Endothelial cell of umbilical vein (primary cell): Measurements from ENCODE around the gene ICAM3. TPM values are rescaled to one million over a fixed set of nuclear protein-coding genes. Genes with fewer than 3 reads are reported as not detected.

Experiments
- BruUV-seq: library from RNA; stranded (reverse); fragments of 400-500 nt; replicated peaks from 2 replicates; lab custom pipeline; 2021; lab: Mats Ljungman, UMichigan
- CTCF ChIA-PET: fragments of 300-600, 350-600 bp; sonication (Branson Sonifier 250); formaldehyde crosslinking; loops from one replicate; lab custom pipeline; 2021; ENCODE audit warnings: antibody characterized with exemption, inconsistent platforms; lab: Charles Lee
- POLR2A ChIA-PET: fragments of 300-600, 350-600 bp; sonication (Branson Sonifier 250); formaldehyde crosslinking; loops from one replicate; lab custom pipeline; 2021; ENCODE audit warnings: antibody characterized with exemption, inconsistent platforms; lab: Charles Lee
- DNase-seq: peaks from one replicate; pipeline ENCODE4 v3.0.0-alpha.2; 2011; ENCODE audit warnings: low read depth, low spot score
- FAIRE-seq: peaks from 2 replicates; lab custom pipeline; 2011; peaks lifted over from hg19 to GRCh38; lab: Jason Lieb, UNC
- H2AFZ ChIP-seq: 2 replicates; pipeline ENCODE4 v1.6.0; 2012; ENCODE audit warnings: low read depth, low read length, control low read depth, inconsistent platforms
- H3K27ac ChIP-seq: 2 replicates; pipeline ENCODE4 v1.5.1; 2011; ENCODE audit warnings: low read depth, mild to moderate bottlenecking, control low read depth, low read length, moderate library complexity; ENCODE audit not compliant: insufficient read depth
- H3K27me3 ChIP-seq, 2 experiments: 2 replicates each; pipeline versions ENCODE4 v1.6.0 to v1.6.1; 2011; ENCODE audit warnings: low read length in 2 of 2, mixed read lengths in 1 of 2; ENCODE audit not compliant: control insufficient read depth in 2 of 2, insufficient read depth in 2 of 2
- H3K36me3 ChIP-seq, 2 experiments: 2 replicates in 1 of 2; 3 replicates in 1 of 2; pipeline ENCODE4 v1.5.1; 2011; ENCODE audit warnings: low read length in 2 of 2, mild to moderate bottlenecking in 1 of 2, moderate library complexity in 1 of 2; ENCODE audit not compliant: control insufficient read depth in 2 of 2, insufficient read depth in 2 of 2; ENCODE audit errors: extremely low read depth in 1 of 2
- H3K4me1 ChIP-seq: 3 replicates; pipeline ENCODE4 v1.5.1; 2011; ENCODE audit warnings: mild to moderate bottlenecking, low read length; ENCODE audit not compliant: control insufficient read depth, insufficient read depth; ENCODE audit errors: extremely low read depth
- H3K4me2 ChIP-seq: 2 replicates; pipeline ENCODE4 v1.6.1; 2011; ENCODE audit warnings: low read length, control low read depth, mixed read lengths; ENCODE audit not compliant: insufficient read depth
- H3K4me3 ChIP-seq, 3 experiments: fragments of 200-600 bp in 1 of 3; sonication (generic), shearing (Covaris generic) in 1 of 3; replicated peaks in 1 of 3; 2 replicates each; pipeline ENCODE4 v1.5.1; 2011 to 2016; ENCODE audit warnings: control low read depth in 3 of 3, low read length in 3 of 3, mild to moderate bottlenecking in 2 of 3, inconsistent platforms in 1 of 3, low read depth in 1 of 3, moderate library complexity in 1 of 3; ENCODE audit not compliant: insufficient read depth in 1 of 3
- H3K79me2 ChIP-seq: 2 replicates; pipeline ENCODE4 v1.6.0; 2012; ENCODE audit warnings: low read length, inconsistent platforms; ENCODE audit not compliant: control insufficient read depth, insufficient read depth
- H3K9ac ChIP-seq: replicated peaks from 2 replicates; pipeline ENCODE3; 2011; ENCODE audit warnings: low read length, control low read depth; ENCODE audit not compliant: insufficient read depth; ENCODE audit errors: extremely low read depth
- H3K9me1 ChIP-seq: replicated peaks from 3 replicates; pipeline ENCODE4 v1.6.0; 2011; ENCODE audit warnings: mild to moderate bottlenecking, low read length; ENCODE audit not compliant: control insufficient read depth, insufficient read depth; ENCODE audit errors: extremely low read depth
- H3K9me3 ChIP-seq: replicated peaks from 2 replicates; pipeline ENCODE4 v1.5.1; 2012; ENCODE audit warnings: low read length, inconsistent platforms; ENCODE audit not compliant: control insufficient read depth, insufficient read depth
- H4K20me1 ChIP-seq: replicated peaks from 2 replicates; pipeline ENCODE3; 2011; ENCODE audit warnings: mild to moderate bottlenecking, low read length; ENCODE audit not compliant: control insufficient read depth, insufficient read depth; ENCODE audit errors: extremely low read depth
- CTCF ChIP-seq, 2 donors: IDR thresholded peaks; 1 replicate in 1 of 2; 2 replicates in 1 of 2; pipeline ENCODE4 v1.5.1; 2011; ENCODE audit warnings: low read length in 2 of 2, mild to moderate bottlenecking in 2 of 2, moderate library complexity in 2 of 2, control low read depth in 1 of 2, inconsistent platforms in 1 of 2, low read depth in 1 of 2; ENCODE audit not compliant: insufficient read depth in 1 of 2; ENCODE audit errors: extremely low read depth in 1 of 2
- EZH2 ChIP-seq: IDR thresholded peaks from 2 replicates; pipeline ENCODE4 v1.6.1; 2012; ENCODE audit warnings: borderline replicate concordance, low read depth, mild to moderate bottlenecking, moderate library complexity, low read length, inconsistent platforms; ENCODE audit not compliant: severe bottlenecking
- FOS ChIP-seq: IDR thresholded peaks from 2 replicates; pipeline ENCODE4 v1.6.1; 2011; ENCODE audit warnings: mild to moderate bottlenecking, low read length, moderate library complexity, borderline replicate concordance; ENCODE audit not compliant: insufficient read depth
- GATA2 ChIP-seq: IDR thresholded peaks from 2 replicates; pipeline ENCODE4 v1.7.0; 2011; ENCODE audit warnings: low read depth, mild to moderate bottlenecking, moderate library complexity, mixed read lengths, low read length; ENCODE audit not compliant: insufficient read length, insufficient read depth
- JUN ChIP-seq: IDR thresholded peaks from 2 replicates; pipeline ENCODE4 v1.6.1; 2011; ENCODE audit warnings: borderline replicate concordance, low read depth; ENCODE audit not compliant: insufficient read length, insufficient read depth
- MAX ChIP-seq: IDR thresholded peaks from 2 replicates; pipeline ENCODE4 v1.6.1; 2011; ENCODE audit not compliant: insufficient read depth, insufficient read length
- MYC ChIP-seq: IDR thresholded peaks from one replicate; pipeline ENCODE4 v1.6.1; 2011; ENCODE audit warnings: mild to moderate bottlenecking, low read depth, low read length
- POLR2A ChIP-seq: IDR thresholded peaks from 2 replicates; pipeline ENCODE4 v1.6.1; 2012; ENCODE audit warnings: low read depth, mild to moderate bottlenecking, control low read depth, low read length
- POLR2AphosphoS5 ChIP-seq: IDR thresholded peaks from 2 replicates; pipeline ENCODE4 v1.6.1; 2012; ENCODE audit warnings: low read depth, mild to moderate bottlenecking, control low read depth, low read length, moderate library complexity; ENCODE audit not compliant: insufficient read depth
- dilution Hi-C: fragments of 300-500 bp; cut with MboI; formaldehyde crosslinking; loops from one replicate; pipeline ENCODE4 v1.15.0; 2019; ENCODE audit warnings: low sequenced_read_pairs; ENCODE audit not compliant: extremely low pct_ligation_motif_present
- intact Hi-C: fragments of 100-400 bp; cut with micrococcal nuclease; formaldehyde crosslinking; loops from one replicate; pipeline ENCODE4 v1.10.0; 2022
- polyA plus RNA-seq, 4 experiments: library from polyadenylated mRNA; depleted of rRNA in 3 of 4; stranded (reverse) in 3 of 4; unstranded in 1 of 4; fragments of >200 nt; gene quantifications; 2 replicates each; pipeline versions ENCODE4 v1.2.1 to v1.2.3, GENCODE V29; 2011 to 2012; ENCODE audit warnings: missing spikeins in 1 of 4
- total RNA-seq: library from RNA; stranded (reverse); gene quantifications from 2 replicates; pipeline ENCODE4 v1.2.3, GENCODE V29; 2021

Gene ICAM3
- total and polyA plus RNA-seq, 2 donors (not counting 3 experiments of a cell fraction or from before 2014, with no cell fraction given), result 6.7 to 11.6 TPM

GRCh38 chr19:10305139-10305806 lies 34.2 kb downstream of the ICAM3 start:
- no peak overlapping the region for H3K4me2 ChIP-seq
- H3K79me2 ChIP-seq, result no peaks in the 10 kb centered on the region
- intact Hi-C loops (no loop called here), dilution Hi-C loops (no loop called here)
- no peak overlapping the region for H3K4me3 ChIP-seq
- H3K9me3 ChIP-seq, result no peaks in the 10 kb centered on the region
- no peaks in the 10 kb centered on the region for H3K27me3 ChIP-seq
- no peak for DNase-seq
- TF ChIP-seq EZH2 (no peak), MAX (no peak), JUN (no peak), POLR2A (no peak), POLR2AphosphoS5 (no peak), GATA2 (no peak), MYC (no peak), CTCF (IDR thresholded peaks at IDR 0.05; ENCODE audit: extremely low read depth in 1 of 2, insufficient read depth in 1 of 2, low read depth in 1 of 2, low read length in 2 of 2) (no peak), FOS (no peak)
- POLR2A ChIA-PET, result interaction anchor here (0.6 kb wide), 1 partner anchor 31 kb away, joined by 3 read pairs; no protein-coding TSS in a partner anchor
- no TSS peak for BruUV-seq
- no peak overlapping the region for H3K9ac ChIP-seq
- no peak overlapping the region for H3K27ac ChIP-seq
- no peaks in the 10 kb centered on the region for H4K20me1 ChIP-seq
- no peak overlapping the region for H2AFZ ChIP-seq
- no peaks in the 10 kb centered on the region for H3K4me1 ChIP-seq
- no peaks in the 10 kb centered on the region for H3K9me1 ChIP-seq
- peaks cover 0 to 3% of the 10 kb centered on the region in 2 experiments for H3K36me3 ChIP-seq
- CTCF ChIA-PET, result interaction anchor here (0.5 to 2.3 kb wide), 6 partner anchors 14 to 111 kb away, joined by 3 to 9 read pairs (median 6); no protein-coding TSS in a partner anchor
- no peak for FAIRE-seq
